Upper lobe of right lung (tissue), 1 donor: ENCODE measurements around the gene SLC35C1. TPM values are rescaled to one million over a fixed set of nuclear protein-coding genes. Genes with fewer than 3 reads are reported as not detected.
"Not testable (repeated sequence)": the region's sequence is repeated elsewhere in the genome, so short reads cannot be mapped to it uniquely, and the experiment has no call there.

Experiments used
- ATAC-seq: fragments of 200-7000 bp; cut with Tn5 transposase; one replicate; pipeline ENCODE4 v1.9.1; 2020; ENCODE audit warnings: mild to moderate bottlenecking, moderate library complexity
- DNase-seq: peaks from one replicate; pipeline ENCODE4 v3.0.0-alpha.2; 2020
- H3K27ac ChIP-seq: fragments of 200-600 bp; one replicate; pipeline ENCODE4 v1.8.0; 2022
- H3K27me3 ChIP-seq: fragments of 200-600 bp; one replicate; pipeline ENCODE4 v1.8.0; 2022; ENCODE audit warnings: mild to moderate bottlenecking
- H3K36me3 ChIP-seq: fragments of 200-600 bp; one replicate; pipeline ENCODE4 v1.8.0; 2022
- H3K4me1 ChIP-seq: fragments of 200-600 bp; one replicate; pipeline ENCODE4 v1.8.0; 2022
- H3K4me3 ChIP-seq: fragments of 200-600 bp; one replicate; pipeline ENCODE4 v1.8.0; 2022; ENCODE audit warnings: mild to moderate bottlenecking
- H3K9me3 ChIP-seq: fragments of 200-600 bp; one replicate; pipeline ENCODE4 v1.8.0; 2022
- intact Hi-C: fragments of 100-400 bp; cut with DNase I; formaldehyde crosslinking; loops from one replicate; pipeline ENCODE4 v1.11.0; 2022
- total RNA-seq: library from RNA; stranded (reverse); fragmentation: NEBNext Ultra II Directional; extraction: Animal tissue kit (Norgen Biotek cat#: 25700); gene quantifications from one replicate; pipeline ENCODE4 v1.2.1, GENCODE V29; 2021
- TF ChIP-seq, protein P1 (sequence below): fragments of 200-600 bp; IDR thresholded peaks from one replicate; pipeline ENCODE4 v1.8.0; 2022; ENCODE audit warnings: antibody characterized with exemption
- donor health status: DM: no; HTN: yes; CAD: no; lungs with severe emphysema.

Gene SLC35C1
- total RNA-seq, 1 donor from 2014 or later = 25.1 TPM

DNA sequence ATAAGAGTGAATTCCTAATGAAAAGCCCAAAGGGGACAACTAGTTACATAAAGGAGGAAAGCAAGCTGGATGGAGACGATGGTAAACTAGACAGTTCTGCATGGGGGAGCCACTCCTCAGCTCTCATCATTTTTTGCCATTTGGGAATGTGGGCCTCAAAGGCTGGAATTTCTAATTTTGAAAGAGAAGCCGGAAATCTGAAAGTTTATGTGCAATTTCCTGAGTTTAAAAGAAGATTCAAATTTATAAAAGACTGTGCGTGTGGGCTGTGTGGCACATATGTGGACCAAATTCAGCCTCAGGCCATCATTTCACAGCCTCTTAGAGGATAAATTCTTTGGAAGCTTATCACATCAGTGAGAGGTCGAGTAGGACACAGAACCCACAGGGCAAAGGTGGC lies 24.0 kb downstream of the SLC35C1 start:
- H3K4me3 ChIP-seq = no peak overlapping the region
- H3K4me1 ChIP-seq = no peaks in the 10 kb centered on the region
- TF ChIP-seq, protein P1, sequence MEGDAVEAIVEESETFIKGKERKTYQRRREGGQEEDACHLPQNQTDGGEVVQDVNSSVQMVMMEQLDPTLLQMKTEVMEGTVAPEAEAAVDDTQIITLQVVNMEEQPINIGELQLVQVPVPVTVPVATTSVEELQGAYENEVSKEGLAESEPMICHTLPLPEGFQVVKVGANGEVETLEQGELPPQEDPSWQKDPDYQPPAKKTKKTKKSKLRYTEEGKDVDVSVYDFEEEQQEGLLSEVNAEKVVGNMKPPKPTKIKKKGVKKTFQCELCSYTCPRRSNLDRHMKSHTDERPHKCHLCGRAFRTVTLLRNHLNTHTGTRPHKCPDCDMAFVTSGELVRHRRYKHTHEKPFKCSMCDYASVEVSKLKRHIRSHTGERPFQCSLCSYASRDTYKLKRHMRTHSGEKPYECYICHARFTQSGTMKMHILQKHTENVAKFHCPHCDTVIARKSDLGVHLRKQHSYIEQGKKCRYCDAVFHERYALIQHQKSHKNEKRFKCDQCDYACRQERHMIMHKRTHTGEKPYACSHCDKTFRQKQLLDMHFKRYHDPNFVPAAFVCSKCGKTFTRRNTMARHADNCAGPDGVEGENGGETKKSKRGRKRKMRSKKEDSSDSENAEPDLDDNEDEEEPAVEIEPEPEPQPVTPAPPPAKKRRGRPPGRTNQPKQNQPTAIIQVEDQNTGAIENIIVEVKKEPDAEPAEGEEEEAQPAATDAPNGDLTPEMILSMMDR = no peak
- intact Hi-C loops = no loop called here
- no peaks in the 10 kb centered on the region for H3K9me3 ChIP-seq
- DNase-seq (no peak), ATAC-seq (no peak)
- H3K36me3 ChIP-seq = no peaks in the 10 kb centered on the region
- H3K27ac ChIP-seq = no peak overlapping the region
- H3K27me3 ChIP-seq = no peaks in the 10 kb centered on the region

DNA sequence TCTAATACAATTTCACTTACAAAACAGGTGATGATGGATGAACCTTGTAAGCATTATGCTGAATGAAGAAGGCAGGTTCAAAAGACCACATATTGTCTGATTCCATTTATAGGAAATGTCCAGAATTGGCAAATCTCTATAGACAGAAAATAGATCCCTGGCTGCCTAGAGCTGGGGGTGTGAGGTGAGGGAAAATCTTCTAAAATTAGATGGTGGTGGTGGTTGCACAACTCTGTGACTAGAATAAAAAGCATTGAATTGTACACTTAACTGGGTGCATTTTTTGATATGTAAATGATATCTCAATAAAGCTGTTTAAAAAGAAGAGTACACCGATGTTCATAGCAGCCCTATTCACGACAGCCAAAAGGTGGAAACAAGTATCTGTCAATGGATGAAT lies 25.6 kb downstream of the SLC35C1 start:
- H3K4me1 ChIP-seq = no peaks in the 10 kb centered on the region
- no peak overlapping the region for H3K27ac ChIP-seq
- H3K4me3 ChIP-seq = no peak overlapping the region
- DNase-seq (no peak), ATAC-seq (no peak)
- no peaks in the 10 kb centered on the region for H3K9me3 ChIP-seq
- TF ChIP-seq, protein P1 = no peak
- H3K36me3 ChIP-seq = no peaks in the 10 kb centered on the region
- H3K27me3 ChIP-seq = no peaks in the 10 kb centered on the region
- intact Hi-C loops = no loop called here

DNA sequence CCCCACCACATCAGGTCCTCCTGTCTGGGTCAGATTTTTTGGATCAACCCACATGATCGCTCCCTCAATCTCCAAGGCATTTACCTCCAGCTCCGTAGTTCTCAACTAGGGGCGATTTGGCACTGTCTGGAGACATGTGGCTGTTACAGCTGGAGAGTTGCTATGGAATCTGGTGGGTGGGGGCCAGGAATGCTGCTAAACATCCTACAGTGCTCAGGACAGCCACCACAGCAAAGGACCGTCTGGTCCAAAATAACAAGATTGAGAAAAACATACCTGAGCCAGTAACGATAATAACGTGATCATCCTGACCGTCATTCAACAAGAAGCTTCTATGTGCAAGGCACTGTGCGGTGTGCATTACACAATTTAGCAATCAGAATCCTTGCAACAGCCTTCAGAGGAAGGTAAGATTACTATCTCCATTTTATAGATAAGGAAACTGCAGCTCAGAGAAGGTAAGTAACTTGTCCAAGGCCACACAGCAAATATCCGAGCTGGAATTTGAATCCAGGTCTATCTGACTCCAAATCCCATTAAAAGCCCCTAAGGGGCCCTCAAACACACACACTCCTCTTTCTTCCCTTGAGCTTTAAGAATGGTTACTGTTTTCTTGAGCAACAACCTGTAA lies 28.0 kb downstream of the SLC35C1 start:
- no peaks in the 10 kb centered on the region for H3K9me3 ChIP-seq
- TF ChIP-seq, protein P1 = no peak
- intact Hi-C loops = no loop called here
- ATAC-seq (no peak), DNase-seq (no peak)
- H3K27ac ChIP-seq = no peak overlapping the region
- H3K4me3 ChIP-seq = no peak overlapping the region
- H3K4me1 ChIP-seq = no peaks in the 10 kb centered on the region
- no peaks in the 10 kb centered on the region for H3K27me3 ChIP-seq
- H3K36me3 ChIP-seq = no peaks in the 10 kb centered on the region

DNA sequence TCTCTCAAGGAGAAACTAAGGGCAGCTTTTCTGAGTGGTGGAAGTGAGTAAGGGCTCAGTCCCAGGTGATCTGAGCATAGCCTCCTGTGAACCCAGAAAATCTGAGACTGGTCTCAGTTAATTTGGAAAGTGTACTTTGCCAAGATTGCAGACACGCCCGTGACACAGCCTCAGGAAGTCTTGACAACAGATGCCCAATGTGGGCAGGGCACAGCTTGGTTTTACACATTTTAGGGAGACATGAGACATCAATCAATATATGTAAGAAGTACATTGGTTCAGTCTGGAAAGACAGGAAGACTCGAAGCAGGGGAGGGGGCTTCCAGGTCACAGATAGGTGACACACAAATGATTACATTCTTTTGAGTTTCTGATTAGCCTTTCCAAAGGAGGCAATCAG lies 28.8 kb downstream of the SLC35C1 start:
- Histone ChIP-seq H3K9me3 (no peaks in the 10 kb centered on the region), H3K36me3 (no peaks in the 10 kb centered on the region), H3K4me3 (no peak overlapping the region), H3K4me1 (no peaks in the 10 kb centered on the region), H3K27ac (no peak overlapping the region), H3K27me3 (no peaks in the 10 kb centered on the region)
- DNase-seq = no peak
- TF ChIP-seq, protein P1 = no peak
- no peak for ATAC-seq
- intact Hi-C loops = no loop called here

DNA sequence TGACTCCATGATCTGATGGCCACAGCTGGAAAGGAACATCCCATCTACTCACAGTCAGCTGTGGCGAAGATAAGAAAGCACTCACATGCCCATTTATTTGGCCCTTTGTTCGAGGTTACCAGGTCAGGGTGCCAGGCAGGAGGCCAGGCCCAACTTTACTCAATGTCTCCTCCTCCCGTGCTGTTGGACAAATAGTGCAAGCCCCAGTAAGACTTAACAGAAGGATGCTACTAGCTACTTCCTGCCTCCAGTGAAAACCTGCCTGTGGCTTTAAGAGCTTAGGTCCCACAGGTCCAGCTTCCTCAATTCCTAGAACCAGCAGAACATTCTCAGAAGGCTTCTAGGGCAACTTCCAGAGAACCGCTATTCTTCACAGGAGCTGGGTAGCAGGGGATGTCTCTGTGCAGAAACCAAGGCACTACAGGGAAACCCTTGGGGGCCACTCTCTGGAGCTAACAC lies 29.4 kb downstream of the SLC35C1 start:
- H3K36me3 ChIP-seq = no peaks in the 10 kb centered on the region
- H3K27ac ChIP-seq = no peak overlapping the region
- TF ChIP-seq, protein P1 = no peak
- H3K4me1 ChIP-seq = no peaks in the 10 kb centered on the region
- ATAC-seq (peak; percentile 78), DNase-seq (no peak)
- no peaks in the 10 kb centered on the region for H3K27me3 ChIP-seq
- no peaks in the 10 kb centered on the region for H3K9me3 ChIP-seq
- intact Hi-C loops = no loop called here
- no peak overlapping the region for H3K4me3 ChIP-seq

DNA sequence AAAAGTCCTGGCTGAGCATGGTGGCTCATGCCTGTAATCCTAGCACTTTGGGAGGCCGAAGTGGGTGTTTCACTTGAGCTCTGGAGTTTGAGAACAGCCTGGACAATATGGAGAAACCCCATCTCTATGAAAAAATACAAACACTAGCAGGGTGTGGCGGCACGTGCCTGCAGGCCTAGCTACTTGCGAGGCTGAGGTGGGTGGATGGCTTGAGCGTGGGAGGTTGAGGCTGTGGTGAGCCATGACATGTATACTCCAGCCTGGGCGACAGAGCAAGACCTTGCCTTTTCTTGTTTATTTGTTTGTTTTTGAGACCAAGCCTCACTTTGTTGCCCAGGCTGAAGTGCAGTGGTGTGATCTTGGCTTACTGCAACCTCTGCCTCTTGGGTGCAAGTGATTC lies 34.3 kb downstream of the SLC35C1 start:
- Histone ChIP-seq H3K36me3 (no peaks in the 10 kb centered on the region), H3K27me3 (no peaks in the 10 kb centered on the region), H3K4me1 (no peaks in the 10 kb centered on the region), H3K4me3 (no peak overlapping the region), H3K27ac (no peak overlapping the region), H3K9me3 (no peaks in the 10 kb centered on the region)
- no peak for DNase-seq
- TF ChIP-seq, protein P1 = no peak
- intact Hi-C loops = no loop called here
- ATAC-seq = no peak

DNA sequence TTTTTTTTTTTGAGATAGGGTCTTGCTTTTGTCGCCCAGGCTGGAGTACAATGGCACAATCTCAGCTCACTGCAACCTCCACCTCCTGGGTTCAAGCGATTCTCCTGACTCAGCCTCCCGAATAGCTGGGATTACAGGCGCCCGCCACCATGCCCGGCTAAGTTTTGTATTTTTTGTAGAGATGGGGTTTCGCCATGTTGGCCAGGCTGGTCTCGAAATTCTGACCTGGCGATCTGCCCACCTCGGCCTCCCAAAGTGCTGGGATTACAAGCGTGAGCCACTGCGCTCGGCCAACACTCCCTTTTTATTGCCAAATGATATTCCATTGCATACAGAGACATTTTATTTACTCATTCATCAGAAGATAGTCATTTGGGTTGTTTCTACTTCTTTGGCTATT lies 35.3 kb downstream of the SLC35C1 start:
- ATAC-seq, H3K4me3 ChIP-seq, intact Hi-C loops: not testable (repeated sequence)

More for the DNA sequence above, 35.3 kb downstream of the SLC35C1 start:
- DNase-seq, H3K27ac ChIP-seq, H3K4me1 ChIP-seq, H3K36me3 ChIP-seq, H3K9me3 ChIP-seq, H3K27me3 ChIP-seq: not testable (repeated sequence)
